K562 treated with DMSO at 1 percent for 48 hours (cell line): ENCODE results near the gene RRAGD. TPM values are rescaled to one million over a fixed set of nuclear protein-coding genes. Genes with fewer than 3 reads are reported as not detected.

Experiments used
- total RNA-seq: library from RNA; unstranded; fragments of 300-600 nt; gene quantifications from 2 replicates; pipeline ENCODE4 v1.2.3, GENCODE V29; 2022; ENCODE audit warnings: low replicate concordance; ENCODE audit errors: extremely low read depth

Gene RRAGD
- not detected in 2 replicates for total RNA-seq

GRCh38 chr6:89412071-89413005, at the start of gene RRAGD:
Gene RRAGD, minus strand, starts transcription at chr6:89412273. Its CDS starts 280 bp downstream, at chr6:89411993.

GRCh38 chr6:89432875-89433251, 20.8 kb upstream of the RRAGD start, which contains the start of gene ANKRD6:
Gene ANKRD6, plus strand, starts transcription at chr6:89433152. Its CDS starts 133,825 bp downstream, at chr6:89566977.

GRCh38 chr6:89352278-89353117, 59.6 kb downstream of the RRAGD start, which contains the start of gene UBE2J1:
Gene UBE2J1, minus strand, starts transcription at chr6:89352722. Its CDS starts 153 bp downstream, at chr6:89352569.

GRCh38 chr6:89315249-89315885, 96.7 kb downstream of the RRAGD start, which contains the start of gene GABRR2:
Gene GABRR2, minus strand, starts transcription at chr6:89315299. Its CDS starts 134 bp downstream, at chr6:89315165.

Other genes starting within 250 kb of the RRAGD start
- not detected in 2 replicates for gene GABRR1, start 194.9 kb downstream of the RRAGD start, total RNA-seq
- not detected in 2 replicates for gene GABRR2, start 97.0 kb downstream of the RRAGD start, total RNA-seq
- not detected in 2 replicates for gene UBE2J1, start 59.6 kb downstream of the RRAGD start, total RNA-seq
- not detected in 2 replicates for gene ANKRD6, start 20.9 kb upstream of the RRAGD start, total RNA-seq
- not detected in 2 replicates for gene LYRM2, start 226.5 kb upstream of the RRAGD start, total RNA-seq